HCT116 (cell line): Measurements from ENCODE around the gene ZNF581. TPM values are rescaled to one million over a fixed set of nuclear protein-coding genes. Genes with fewer than 3 reads are reported as not detected.

ENCODE experiments used
- ATAC-seq: fragments of 200-7000 bp; cut with Tn5 transposase; 2 replicates; pipeline ENCODE4 v1.9.1; 2020; ENCODE audit warnings: mild to moderate bottlenecking, moderate library complexity
- BruUV-seq: library from RNA; stranded (reverse); fragments of 400-500 nt; replicated peaks from 2 replicates; lab custom pipeline; 2021; lab: Mats Ljungman, UMichigan
- CTCF ChIA-PET: fragments of 300-600 bp; sonication (Branson Sonifier 250); formaldehyde crosslinking; loops from one replicate; lab custom pipeline; 2021; ENCODE audit warnings: antibody characterized with exemption; lab: Charles Lee
- POLR2A ChIA-PET: fragments of 300-600, 350-600 bp; sonication (Branson Sonifier 250); formaldehyde crosslinking; loops from one replicate; lab custom pipeline; 2021; ENCODE audit warnings: antibody characterized with exemption; lab: Charles Lee
- RAD21 ChIA-PET, 2 experiments: fragments of 300-600 bp; sonication (Branson Sonifier 250); formaldehyde crosslinking; loops; one replicate each; lab custom pipeline; 2023; ENCODE audit warnings: low total read pairs in 2 of 2; ENCODE audit not compliant: uncharacterized antibody in 2 of 2, unreplicated experiment in 2 of 2, low non-redundant PET in 1 of 2; lab: Charles Lee
- DNase-seq: peaks from one replicate; pipeline ENCODE4 v3.0.0-alpha.2; 2010; ENCODE audit warnings: low read depth, low spot score
- H2AFZ ChIP-seq: fragments of 200-600 bp; shearing (Covaris generic), sonication (generic); 2 replicates; pipeline ENCODE4 v1.6.1; 2017; ENCODE audit warnings: low read depth, mixed run types, mixed read lengths, antibody characterized with exemption, low read length; ENCODE audit not compliant: poor library complexity, severe bottlenecking
- H3K27ac ChIP-seq: 2 replicates; pipeline ENCODE4 v1.5.1; 2012; ENCODE audit warnings: low read depth, low read length
- H3K27me3 ChIP-seq: fragments of 200-600 bp; sonication (generic); 2 replicates; pipeline ENCODE4 v1.6.1; 2016; ENCODE audit warnings: mixed run types, low read length, mixed read lengths; ENCODE audit not compliant: insufficient read depth
- H3K36me3 ChIP-seq, 2 experiments: fragments of 200-500 bp in 1 of 2; fragments of 200-600 bp in 1 of 2; sonication (Bioruptor generic) in 1 of 2; sonication (generic) in 1 of 2; 2 replicates each; pipeline versions ENCODE4 v1.5.1 to v1.6.1; 2014 to 2016; ENCODE audit warnings: low read length in 2 of 2, inconsistent platforms in 1 of 2, mixed read lengths in 1 of 2, mixed run types in 1 of 2; ENCODE audit not compliant: insufficient read depth in 2 of 2, control insufficient read depth in 1 of 2
- H3K4me1 ChIP-seq, 2 experiments: fragments of 200-600 bp in 1 of 2; sonication (generic) in 1 of 2; 2 replicates each; pipeline versions ENCODE4 v1.5.1 to v1.6.1; 2012 to 2017; ENCODE audit warnings: low read length in 2 of 2, inconsistent platforms in 1 of 2, mild to moderate bottlenecking in 1 of 2, mixed read lengths in 1 of 2, mixed run types in 1 of 2, moderate library complexity in 1 of 2; ENCODE audit not compliant: insufficient read depth in 2 of 2, control insufficient read depth in 1 of 2
- H3K4me2 ChIP-seq: fragments of 200-600 bp; sonication (generic); 2 replicates; pipeline ENCODE4 v1.6.1; 2017; ENCODE audit warnings: mixed run types, low read length, mixed read lengths
- H3K4me3 ChIP-seq, 2 experiments: fragments of 200-600 bp in 1 of 2; sonication (generic) in 1 of 2; replicated peaks in 1 of 2; 2 replicates each; pipeline ENCODE4 v1.5.1; 2011 to 2016; ENCODE audit warnings: low read length in 2 of 2, control low read depth in 1 of 2, low read depth in 1 of 2, mild to moderate bottlenecking in 1 of 2, mixed read lengths in 1 of 2, mixed run types in 1 of 2
- H3K79me2 ChIP-seq: fragments of 200-600 bp; sonication (generic); 2 replicates; pipeline ENCODE4 v1.6.1; 2017; ENCODE audit warnings: mild to moderate bottlenecking, mixed run types, low read length, moderate library complexity, mixed read lengths; ENCODE audit not compliant: insufficient read depth
- H3K9ac ChIP-seq: fragments of 200-600 bp; sonication (generic); 2 replicates; pipeline ENCODE4 v1.6.1; 2016; ENCODE audit warnings: low read length, mixed read lengths
- H3K9me2 ChIP-seq: fragments of 200-600 bp; sonication (generic), shearing (Covaris generic); 2 replicates; pipeline ENCODE4 v1.6.1; 2017; ENCODE audit warnings: mixed run types, mild to moderate bottlenecking, moderate library complexity; ENCODE audit not compliant: insufficient read depth
- H3K9me3 ChIP-seq, 2 experiments: fragments of 200-500 bp in 1 of 2; fragments of 200-600 bp in 1 of 2; sonication (Bioruptor generic) in 1 of 2; sonication (generic) in 1 of 2; 2 replicates each; pipeline ENCODE4 v1.6.1; 2014 to 2017; ENCODE audit warnings: low read length in 2 of 2, mixed read lengths in 2 of 2, inconsistent platforms in 1 of 2, low read depth in 1 of 2, mild to moderate bottlenecking in 1 of 2, mixed run types in 1 of 2, moderate library complexity in 1 of 2; ENCODE audit not compliant: control insufficient read depth in 1 of 2, insufficient read depth in 1 of 2
- H4K20me1 ChIP-seq: fragments of 200-600 bp; sonication (generic), shearing (Covaris generic); 2 replicates; pipeline ENCODE4 v1.6.1; 2017; ENCODE audit warnings: mixed run types, mild to moderate bottlenecking, moderate library complexity; ENCODE audit not compliant: insufficient read depth
- CBX3 ChIP-seq: IDR thresholded peaks from 2 replicates; pipeline ENCODE4 v1.6.1; 2012; ENCODE audit warnings: low read depth
- CEBPB ChIP-seq: IDR thresholded peaks from 2 replicates; pipeline ENCODE4 v1.6.1; 2012; ENCODE audit warnings: low read depth
- ELF1 ChIP-seq: IDR thresholded peaks from 2 replicates; pipeline ENCODE4 v1.6.1; 2012; ENCODE audit warnings: low read depth, borderline replicate concordance
- MAX ChIP-seq: IDR thresholded peaks from 2 replicates; pipeline ENCODE4 v1.6.1; 2012
- POLR2AphosphoS5 ChIP-seq: IDR thresholded peaks from 2 replicates; pipeline ENCODE4 v1.6.1; 2011; ENCODE audit warnings: mild to moderate bottlenecking, low read depth, low read length, moderate library complexity
- RAD21 ChIP-seq: IDR thresholded peaks from 2 replicates; pipeline ENCODE4 v1.6.1; 2012; ENCODE audit warnings: low read depth, mild to moderate bottlenecking
- REST ChIP-seq: IDR thresholded peaks from 2 replicates; pipeline ENCODE4 v1.6.1; 2012; ENCODE audit warnings: low read depth
- SRF ChIP-seq: IDR thresholded peaks from 2 replicates; pipeline ENCODE4 v1.6.1; 2012; ENCODE audit warnings: low read depth
- ZNF274 ChIP-seq: fragments of 200-500 bp; sonication (Bioruptor generic); IDR thresholded peaks from 2 replicates; pipeline ENCODE4 v1.6.1; 2014; ENCODE audit warnings: mild to moderate bottlenecking, low read depth, low read length, inconsistent platforms
- intact Hi-C: fragments of 100-400 bp; cut with micrococcal nuclease; formaldehyde crosslinking; loops from 2 replicates; pipeline ENCODE4 v1.10.0; 2022
- total RNA-seq: library from RNA; stranded (reverse); gene quantifications from one replicate; pipeline ENCODE4 v1.2.1, GENCODE V29; 2021; ENCODE audit not compliant: unreplicated experiment

The ZNF581 gene
- total RNA-seq, 1 experiment from 2014 or later, result 44.4 TPM

GRCh38 chr19:55600662-55601028 is 42.8 kb upstream of the ZNF581 start:
- DNase-seq (no peak), ATAC-seq (no peak)
- TF ChIP-seq MAX (no peak), RAD21 (no peak), ZNF274 (no peak), ELF1 (no peak), CEBPB (no peak), SRF (no peak), POLR2AphosphoS5 (peak; percentile 24; the same call in 1 of the 2 replicates), REST (no peak), CBX3 (no peak)
- Histone ChIP-seq H3K4me3 (peak overlapping the region; percentile 56 to 67), H2AFZ (no peak overlapping the region), H3K9ac (peak overlapping the region; percentile 80), H3K79me2 (peaks cover 5% of the 10 kb centered on the region), H4K20me1 (no peaks in the 10 kb centered on the region), H3K9me3 (no peaks in the 10 kb centered on the region), H3K27ac (peak overlapping the region; percentile 83), H3K36me3 (peaks cover 0 to 8% of the 10 kb centered on the region in 2 experiments; a peak in 3 of 4 replicates), H3K4me1 (peaks cover 27 to 46% of the 10 kb centered on the region in 2 experiments), H3K4me2 (peak overlapping the region; percentile 96), H3K9me2 (no peaks in the 10 kb centered on the region), H3K27me3 (no peaks in the 10 kb centered on the region)
- intact Hi-C loops, result no loop called here
- ChIA-PET RAD21 (no interaction called here), CTCF (interaction anchor here (2.5 kb wide), 1 partner anchor 31 kb away, joined by 14 read pairs; no protein-coding TSS in a partner anchor), POLR2A (interaction anchor here (1.8 kb wide), 1 partner anchor 53 kb away, joined by 7 read pairs; the partner anchor contains the start of gene U2AF2)
- no TSS peak for BruUV-seq
